Measurements from ENCODE around the gene TMC2.

- TF ChIP-seq POLR2A (IDR thresholded peaks at IDR 0.05; ENCODE audit: low read length) (no peak), GATA1 (IDR thresholded peaks at IDR 0.05; ENCODE audit: low read depth, low read length) (no peak)
These were observed 121.3 kb downstream of the TMC2 start for GRCh38 chr20:2657674-2658073.

Data from erythroblast (primary cell).